Subcutaneous abdominal adipose tissue (tissue), 5 donors: Measurements from ENCODE around the gene GHRL.

Experiments used
- H3K27ac ChIP-seq: one replicate; pipeline ENCODE4 v1.7.0; 2013; ENCODE audit warnings: low read depth, mild to moderate bottlenecking, inconsistent platforms, low read length, moderate library complexity
- H3K27me3 ChIP-seq, 5 donors: one replicate each; pipeline ENCODE4 v1.7.0; 2013; ENCODE audit warnings: low read length in 5 of 5, inconsistent platforms in 1 of 5; ENCODE audit not compliant: control insufficient read depth in 5 of 5, insufficient read depth in 4 of 5
- H3K36me3 ChIP-seq, 5 donors: one replicate each; pipeline ENCODE4 v1.7.0; 2013; ENCODE audit warnings: low read length in 5 of 5; ENCODE audit not compliant: control insufficient read depth in 5 of 5, insufficient read depth in 5 of 5
- H3K4me1 ChIP-seq, 5 donors: one replicate each; pipeline ENCODE4 v1.7.0; 2013; ENCODE audit warnings: low read length in 5 of 5, mild to moderate bottlenecking in 3 of 5, moderate library complexity in 1 of 5; ENCODE audit not compliant: control insufficient read depth in 5 of 5, insufficient read depth in 5 of 5
- H3K4me3 ChIP-seq, 5 donors: one replicate each; pipeline ENCODE4 v1.7.0; 2013; ENCODE audit warnings: low read length in 5 of 5, low read depth in 1 of 5
- H3K9ac ChIP-seq, 5 donors: one replicate each; pipeline ENCODE4 v1.7.0; 2013; ENCODE audit warnings: low read length in 5 of 5, mild to moderate bottlenecking in 4 of 5, moderate library complexity in 3 of 5
- H3K9me3 ChIP-seq, 5 donors: one replicate each; pipeline ENCODE4 v1.7.0; 2013; ENCODE audit warnings: low read length in 5 of 5; ENCODE audit not compliant: control insufficient read depth in 5 of 5
- donor health status: healthy.
- donor health status: healthy.
- donor health status: healthy.
- donor health status: healthy.
- donor health status: healthy.

GHRL gene

DNA sequence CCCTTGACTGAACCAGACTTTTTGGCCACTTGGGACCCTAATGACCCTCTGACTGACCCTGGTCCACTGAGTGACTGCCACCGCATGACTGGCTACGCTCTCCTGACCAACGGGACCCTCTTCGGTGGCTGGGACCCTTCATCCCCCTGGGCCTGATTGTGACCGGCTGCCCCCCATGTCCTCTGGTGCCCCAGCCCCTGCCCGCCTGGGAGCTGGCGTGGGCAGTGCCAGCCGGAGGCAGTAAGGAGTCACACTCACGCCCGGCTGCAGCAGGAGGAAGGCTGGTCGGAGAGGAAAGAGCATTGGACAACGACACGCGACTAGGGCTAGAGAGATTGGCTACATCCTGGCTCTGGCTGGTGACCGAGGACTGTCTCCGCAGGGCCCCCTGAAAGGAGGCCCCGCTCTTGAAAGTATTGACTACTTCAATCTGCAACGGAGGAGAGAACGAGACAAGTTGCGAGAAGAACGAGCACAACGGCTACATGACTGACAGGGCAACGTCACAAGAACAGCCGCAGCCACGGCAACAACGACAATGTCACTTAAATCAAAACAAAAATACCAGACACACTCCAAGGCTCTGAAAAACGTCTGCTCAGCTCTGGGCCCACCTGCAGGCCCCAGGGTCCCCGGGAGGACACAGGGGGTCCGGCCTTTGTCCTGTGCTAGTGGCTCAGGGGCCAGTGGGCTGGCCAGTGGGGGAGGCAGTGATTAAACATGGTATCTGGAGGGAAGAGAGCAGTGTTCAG, 43.3 kb upstream of the GHRL start:
- Histone ChIP-seq H3K27ac (no peak overlapping the region), H3K9me3 (no peaks in the 10 kb centered on the region), H3K4me1 (no peaks in the 10 kb centered on the region), H3K9ac (no peak overlapping the region), H3K27me3 (peaks cover 0 to 9% (median 5%) of the 10 kb centered on the region in 5 donors), H3K4me3 (no peak overlapping the region), H3K36me3 (no peaks in the 10 kb centered on the region)

DNA sequence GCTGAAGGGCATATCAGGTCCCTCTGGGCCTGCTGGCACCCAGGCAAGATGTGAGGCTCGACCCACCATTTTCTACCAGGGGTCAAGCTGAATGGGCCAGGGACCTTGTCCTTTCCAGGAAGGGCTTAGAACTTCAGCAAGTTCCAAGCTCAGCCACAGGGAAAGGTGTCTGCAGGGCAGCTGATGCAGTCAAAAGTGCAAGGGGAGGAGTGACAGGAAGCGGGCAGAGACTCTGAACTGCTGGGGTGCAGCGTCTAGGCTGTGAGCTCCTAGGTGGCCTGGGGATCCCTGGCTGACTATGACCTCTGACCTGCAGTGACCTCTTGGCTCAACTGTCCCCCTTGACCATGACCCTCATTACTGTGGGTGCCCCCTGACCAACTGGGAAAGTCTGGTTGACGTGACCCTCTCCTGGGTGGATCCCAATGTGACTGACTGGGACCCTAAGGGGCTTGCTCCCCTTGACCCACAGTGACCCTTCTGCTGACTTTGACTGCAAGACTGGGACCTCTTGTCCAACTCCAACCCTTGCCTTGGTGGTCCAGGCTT, 42.5 kb upstream of the GHRL start:
- H3K27me3 ChIP-seq: peaks cover 3 to 14% (median 9%) of the 10 kb centered on the region in 5 donors
- H3K27ac ChIP-seq: no peak overlapping the region
- H3K9ac ChIP-seq: no peak overlapping the region
- no peaks in the 10 kb centered on the region for H3K36me3 ChIP-seq
- no peak overlapping the region for H3K4me3 ChIP-seq
- H3K4me1 ChIP-seq: no peaks in the 10 kb centered on the region
- no peaks in the 10 kb centered on the region for H3K9me3 ChIP-seq

DNA sequence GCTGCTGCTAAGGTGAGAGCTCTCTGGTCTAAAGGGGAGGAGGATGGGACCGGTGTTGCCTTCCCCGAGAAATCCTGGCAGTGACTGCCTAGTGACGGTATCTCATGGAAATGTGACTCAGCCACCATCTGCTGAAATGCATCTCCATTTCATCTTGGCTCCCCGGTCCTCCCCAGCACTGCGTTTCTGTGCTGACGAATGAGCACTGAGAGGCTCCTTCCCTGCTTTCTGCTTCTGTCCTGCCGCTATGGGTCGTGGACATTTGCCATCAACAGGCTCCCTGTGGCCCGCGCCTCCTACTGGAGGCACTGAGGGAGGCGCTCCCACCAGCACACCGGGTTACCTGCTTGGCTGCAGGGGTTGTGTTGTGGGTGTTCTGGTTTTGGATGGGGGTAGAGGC, 41.7 kb upstream of the GHRL start:
- no peaks in the 10 kb centered on the region for H3K4me1 ChIP-seq
- no peak overlapping the region for H3K9ac ChIP-seq
- no peaks in the 10 kb centered on the region for H3K36me3 ChIP-seq
- H3K4me3 ChIP-seq: no peak overlapping the region
- H3K9me3 ChIP-seq: no peaks in the 10 kb centered on the region
- H3K27ac ChIP-seq: no peak overlapping the region
- H3K27me3 ChIP-seq: peaks cover 3 to 21% (median 16%) of the 10 kb centered on the region in 5 donors

DNA sequence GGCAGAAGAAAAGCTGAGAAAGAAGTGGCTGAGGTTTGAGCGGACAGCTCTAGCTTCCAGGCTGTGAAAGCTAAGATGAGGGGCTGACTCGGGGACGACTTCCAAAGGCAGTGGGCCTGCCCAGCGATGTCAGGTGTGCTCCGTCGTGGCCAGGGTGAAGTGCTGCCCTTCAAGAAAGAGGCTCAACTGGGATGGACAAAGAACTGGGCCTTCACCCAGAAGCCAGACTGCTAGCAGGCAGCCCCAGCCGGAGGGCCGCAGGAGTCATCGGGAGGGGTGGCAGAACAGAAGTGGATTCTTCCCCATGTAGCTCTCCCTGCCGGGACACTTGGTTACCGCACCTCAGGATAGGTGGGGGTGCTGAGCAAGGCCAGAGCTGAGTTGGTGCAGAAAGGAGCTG, 41.3 kb upstream of the GHRL start:
- no peak overlapping the region for H3K27ac ChIP-seq
- H3K9ac ChIP-seq: no peak overlapping the region
- no peaks in the 10 kb centered on the region for H3K9me3 ChIP-seq
- H3K36me3 ChIP-seq: no peaks in the 10 kb centered on the region
- H3K4me1 ChIP-seq: no peaks in the 10 kb centered on the region
- H3K4me3 ChIP-seq: no peak overlapping the region
- peaks cover 3 to 25% (median 18%) of the 10 kb centered on the region in 5 donors for H3K27me3 ChIP-seq

DNA sequence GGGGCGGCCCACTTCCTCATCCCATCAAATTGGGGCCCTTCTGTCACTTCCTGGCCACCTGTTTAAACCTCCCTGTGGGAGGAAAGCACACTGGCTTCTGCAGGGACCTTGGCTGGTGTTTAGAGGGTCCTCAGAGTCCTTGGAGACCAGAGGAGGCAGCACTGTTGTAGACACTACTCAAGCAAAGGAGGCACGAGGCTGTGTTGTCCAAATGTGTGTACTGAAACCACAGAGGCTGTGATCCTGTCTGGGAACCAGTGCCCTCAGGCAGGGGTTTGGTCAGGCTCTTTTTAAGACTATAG, 40.6 kb upstream of the GHRL start:
- peaks cover 5 to 32% (median 24%) of the 10 kb centered on the region in 5 donors for H3K27me3 ChIP-seq
- H3K9me3 ChIP-seq: no peaks in the 10 kb centered on the region
- H3K4me3 ChIP-seq: no peak overlapping the region
- H3K9ac ChIP-seq: no peak overlapping the region
- H3K27ac ChIP-seq: no peak overlapping the region
- no peaks in the 10 kb centered on the region for H3K36me3 ChIP-seq
- H3K4me1 ChIP-seq: no peaks in the 10 kb centered on the region

DNA sequence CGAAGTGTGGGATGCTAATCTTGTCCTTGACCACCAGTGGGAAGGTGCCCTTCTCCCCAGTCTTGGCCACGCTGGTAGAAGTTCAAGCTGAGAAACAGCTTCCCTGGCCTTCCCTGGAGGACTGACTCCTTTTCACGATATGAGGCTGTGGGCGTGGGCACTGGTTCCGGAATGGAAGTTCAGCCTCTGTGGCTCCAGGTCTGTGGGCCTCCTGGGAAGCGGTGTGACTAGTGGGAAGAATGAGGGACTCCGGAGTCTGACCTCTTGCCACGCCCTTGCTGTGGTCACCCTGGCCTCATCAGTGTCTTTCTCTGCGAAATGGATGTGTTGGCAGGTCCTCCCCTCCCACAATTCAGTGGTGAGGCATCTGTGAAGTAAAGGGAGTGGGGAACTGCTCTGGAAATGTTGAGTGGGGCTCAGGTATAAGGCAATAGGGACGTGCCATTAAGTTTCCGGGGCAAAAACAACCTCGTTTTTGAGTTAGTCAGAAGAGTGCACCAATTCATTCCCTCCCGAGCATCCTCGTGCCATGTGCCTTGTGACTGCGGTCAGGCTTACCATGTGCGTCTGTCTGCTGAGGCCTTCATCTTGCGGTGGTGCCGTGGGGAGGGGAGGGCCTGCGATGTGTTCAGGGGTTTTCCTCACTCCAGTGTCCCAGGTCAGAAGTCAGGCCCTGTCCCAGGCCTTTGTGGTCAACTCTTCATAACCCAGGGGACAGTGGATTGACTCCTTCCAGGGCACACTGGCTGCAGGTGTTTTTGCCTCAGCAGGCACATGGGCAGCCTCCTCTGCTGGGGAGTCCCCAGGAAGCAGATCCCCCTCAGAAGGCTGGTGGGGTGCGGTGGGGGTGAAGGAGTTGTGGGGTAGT, 40.0 kb upstream of the GHRL start:
- no peaks in the 10 kb centered on the region for H3K36me3 ChIP-seq
- peaks cover 7 to 33% (median 26%) of the 10 kb centered on the region in 5 donors for H3K27me3 ChIP-seq
- H3K4me1 ChIP-seq: no peaks in the 10 kb centered on the region
- no peaks in the 10 kb centered on the region for H3K9me3 ChIP-seq
- H3K9ac ChIP-seq: no peak overlapping the region
- no peak overlapping the region for H3K27ac ChIP-seq
- H3K4me3 ChIP-seq: no peak overlapping the region

DNA sequence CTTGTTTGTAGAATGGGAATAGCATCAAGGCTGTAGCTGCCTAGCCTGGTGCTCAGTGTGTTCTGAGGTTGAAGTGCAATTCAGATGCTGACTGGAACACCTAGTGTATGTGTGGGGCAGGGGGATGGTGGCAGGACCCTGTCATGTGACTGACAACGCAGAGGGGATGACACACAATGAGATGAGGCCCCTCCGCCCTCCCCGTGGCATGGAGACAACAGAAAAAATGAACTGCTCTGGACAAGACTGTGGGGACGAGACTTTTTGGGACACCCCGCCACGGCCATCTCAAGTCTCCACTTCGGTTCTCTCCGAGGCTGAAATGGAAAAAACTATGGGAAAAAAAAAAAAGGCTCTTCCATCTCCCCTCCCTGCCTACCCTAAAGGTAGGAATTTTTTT, 38.6 kb upstream of the GHRL start:
- Histone ChIP-seq H3K4me1 (no peaks in the 10 kb centered on the region), H3K9ac (no peak overlapping the region), H3K4me3 (no peak overlapping the region), H3K36me3 (no peaks in the 10 kb centered on the region), H3K27me3 (peaks cover 7 to 28% (median 24%) of the 10 kb centered on the region in 5 donors), H3K27ac (no peak overlapping the region), H3K9me3 (no peaks in the 10 kb centered on the region)

DNA sequence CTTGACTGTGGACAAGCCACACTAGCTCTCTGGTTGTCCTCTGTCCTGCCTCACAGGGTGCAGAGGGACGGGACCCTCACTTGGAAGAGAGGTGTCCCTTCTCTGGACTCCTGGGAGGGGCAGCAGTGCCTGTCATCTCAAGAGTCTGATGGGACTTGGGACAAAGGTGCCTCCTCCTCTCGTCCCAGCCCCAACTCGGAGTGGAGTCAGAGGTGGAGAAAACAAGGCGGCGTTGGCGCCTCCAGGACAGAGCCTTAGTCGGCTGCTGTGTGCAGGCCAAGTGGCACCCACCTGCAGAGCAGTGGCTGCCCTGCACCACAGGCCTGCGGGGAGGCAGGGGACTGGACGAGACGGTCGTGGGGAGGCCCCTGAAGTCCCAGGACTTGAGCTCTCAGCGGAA, 37.6 kb upstream of the GHRL start:
- H3K27me3 ChIP-seq: peaks cover 7 to 30% (median 24%) of the 10 kb centered on the region in 5 donors
- no peaks in the 10 kb centered on the region for H3K9me3 ChIP-seq
- no peak overlapping the region for H3K27ac ChIP-seq
- no peaks in the 10 kb centered on the region for H3K4me1 ChIP-seq
- no peaks in the 10 kb centered on the region for H3K36me3 ChIP-seq
- no peak overlapping the region for H3K9ac ChIP-seq
- H3K4me3 ChIP-seq: no peak overlapping the region

DNA sequence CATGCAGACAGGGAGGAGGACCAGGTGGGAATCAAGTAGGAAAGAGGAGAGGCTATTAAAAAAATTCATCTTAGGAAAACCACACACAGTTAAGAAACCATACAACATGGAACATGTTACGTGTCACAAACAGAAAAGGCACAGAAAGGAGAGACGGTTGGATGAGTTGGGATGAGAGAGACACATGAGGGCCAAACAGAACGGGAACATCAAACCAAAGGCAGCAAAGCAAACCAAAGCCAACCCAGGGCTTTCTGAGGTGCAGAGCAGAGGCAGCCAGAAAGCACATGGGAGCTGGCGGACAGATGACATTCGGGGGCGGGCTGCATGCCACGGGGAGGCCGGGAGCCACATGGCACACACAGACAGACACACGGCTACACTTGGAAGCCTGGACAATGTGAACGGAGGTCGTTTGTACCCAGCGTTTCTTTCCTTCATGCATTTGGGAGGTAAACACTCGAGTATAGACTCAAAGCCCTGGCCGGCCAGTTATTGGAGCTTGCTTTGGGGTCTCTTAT, 36.8 kb upstream of the GHRL start:
- Histone ChIP-seq H3K27me3 (peaks cover 7 to 30% (median 24%) of the 10 kb centered on the region in 5 donors), H3K9me3 (no peaks in the 10 kb centered on the region), H3K4me3 (no peak overlapping the region)

More for the DNA sequence above, 36.8 kb upstream of the GHRL start:
- Histone ChIP-seq H3K27ac (no peak overlapping the region), H3K4me1 (peaks cover 0 to under 1% (median 0%) of the 10 kb centered on the region in 5 donors), H3K9ac (no peak overlapping the region), H3K36me3 (no peaks in the 10 kb centered on the region)
